OCI-LY7 (cell line): ENCODE data around the gene PMVK.

Source experiments
- EZH2phosphoT487 ChIP-seq: fragments of 200-600 bp; sonication (generic); IDR thresholded peaks from 2 replicates; pipeline ENCODE4 v1.6.1; 2018; ENCODE audit warnings: low read depth, borderline replicate concordance, mild to moderate bottlenecking, mixed run types, antibody characterized with exemption, low read length, moderate library complexity, mixed read lengths
- TF ChIP-seq, protein P1 (sequence below): fragments of 200-600 bp; sonication (generic); conservative IDR thresholded peaks from 2 replicates; pipeline ENCODE4 v1.5.1; 2014; ENCODE audit warnings: mild to moderate bottlenecking, antibody characterized with exemption, low read length, moderate library complexity, mixed read lengths

GRCh38 chr1:154901591-154901990, 34.9 kb downstream of the PMVK start:
- TF ChIP-seq, protein P1, sequence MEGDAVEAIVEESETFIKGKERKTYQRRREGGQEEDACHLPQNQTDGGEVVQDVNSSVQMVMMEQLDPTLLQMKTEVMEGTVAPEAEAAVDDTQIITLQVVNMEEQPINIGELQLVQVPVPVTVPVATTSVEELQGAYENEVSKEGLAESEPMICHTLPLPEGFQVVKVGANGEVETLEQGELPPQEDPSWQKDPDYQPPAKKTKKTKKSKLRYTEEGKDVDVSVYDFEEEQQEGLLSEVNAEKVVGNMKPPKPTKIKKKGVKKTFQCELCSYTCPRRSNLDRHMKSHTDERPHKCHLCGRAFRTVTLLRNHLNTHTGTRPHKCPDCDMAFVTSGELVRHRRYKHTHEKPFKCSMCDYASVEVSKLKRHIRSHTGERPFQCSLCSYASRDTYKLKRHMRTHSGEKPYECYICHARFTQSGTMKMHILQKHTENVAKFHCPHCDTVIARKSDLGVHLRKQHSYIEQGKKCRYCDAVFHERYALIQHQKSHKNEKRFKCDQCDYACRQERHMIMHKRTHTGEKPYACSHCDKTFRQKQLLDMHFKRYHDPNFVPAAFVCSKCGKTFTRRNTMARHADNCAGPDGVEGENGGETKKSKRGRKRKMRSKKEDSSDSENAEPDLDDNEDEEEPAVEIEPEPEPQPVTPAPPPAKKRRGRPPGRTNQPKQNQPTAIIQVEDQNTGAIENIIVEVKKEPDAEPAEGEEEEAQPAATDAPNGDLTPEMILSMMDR, result no peak
- no peak for TF ChIP-seq EZH2phosphoT487
